KMS-11 (cell line): ENCODE data around the gene SLC35F4.

Experiments used
- H2AFZ ChIP-seq: fragments of 200-600 bp; sonication (generic); 2 replicates; pipeline ENCODE4 v1.6.1; 2016; ENCODE audit warnings: antibody characterized with exemption, mixed run types, low read depth
- H3K27ac ChIP-seq: fragments of 200-600 bp; sonication (generic); 2 replicates; pipeline ENCODE4 v1.6.1; 2016; ENCODE audit warnings: mild to moderate bottlenecking, mixed run types
- H3K27me3 ChIP-seq: fragments of 200-600 bp; sonication (generic); 2 replicates; pipeline ENCODE4 v1.6.1; 2017; ENCODE audit warnings: mild to moderate bottlenecking, low read depth, mixed run types, moderate library complexity; ENCODE audit not compliant: insufficient read depth
- H3K36me3 ChIP-seq: fragments of 200-600 bp; sonication (generic); 2 replicates; pipeline ENCODE4 v1.6.1; 2017; ENCODE audit warnings: mild to moderate bottlenecking, mixed run types; ENCODE audit not compliant: insufficient read depth
- H3K4me1 ChIP-seq: fragments of 200-600 bp; sonication (generic); 2 replicates; pipeline ENCODE4 v1.6.1; 2016; ENCODE audit warnings: mild to moderate bottlenecking, low read depth, mixed run types; ENCODE audit not compliant: poor library complexity, severe bottlenecking
- H3K4me2 ChIP-seq: fragments of 200-600 bp; sonication (generic); 2 replicates; pipeline ENCODE4 v1.7.0; 2016; ENCODE audit warnings: mild to moderate bottlenecking, mixed run types
- H3K4me3 ChIP-seq: fragments of 200-600 bp; sonication (generic); IDR thresholded peaks from 2 replicates; pipeline ENCODE4 v1.6.1; 2017; ENCODE audit warnings: low read depth, low read length, mixed read lengths; ENCODE audit not compliant: insufficient read depth
- H3K79me2 ChIP-seq: fragments of 200-600 bp; sonication (generic); 2 replicates; pipeline ENCODE4 v1.6.1; 2016; ENCODE audit warnings: low read depth, mixed run types; ENCODE audit not compliant: insufficient read depth
- H3K9ac ChIP-seq: fragments of 200-600 bp; sonication (generic); 2 replicates; pipeline ENCODE4 v1.6.1; 2016; ENCODE audit warnings: mild to moderate bottlenecking, mixed run types
- H4K20me1 ChIP-seq: fragments of 200-600 bp; sonication (generic); 2 replicates; pipeline ENCODE4 v1.6.1; 2016; ENCODE audit warnings: mild to moderate bottlenecking, mixed run types; ENCODE audit not compliant: insufficient read depth
- TF ChIP-seq, protein P1 (sequence below): fragments of 200-600 bp; sonication (generic); conservative IDR thresholded peaks from 2 replicates; pipeline ENCODE4 v1.6.1; 2017; ENCODE audit warnings: low read depth, mild to moderate bottlenecking, antibody characterized with exemption, low read length, moderate library complexity, mixed read lengths

SLC35F4 gene

DNA sequence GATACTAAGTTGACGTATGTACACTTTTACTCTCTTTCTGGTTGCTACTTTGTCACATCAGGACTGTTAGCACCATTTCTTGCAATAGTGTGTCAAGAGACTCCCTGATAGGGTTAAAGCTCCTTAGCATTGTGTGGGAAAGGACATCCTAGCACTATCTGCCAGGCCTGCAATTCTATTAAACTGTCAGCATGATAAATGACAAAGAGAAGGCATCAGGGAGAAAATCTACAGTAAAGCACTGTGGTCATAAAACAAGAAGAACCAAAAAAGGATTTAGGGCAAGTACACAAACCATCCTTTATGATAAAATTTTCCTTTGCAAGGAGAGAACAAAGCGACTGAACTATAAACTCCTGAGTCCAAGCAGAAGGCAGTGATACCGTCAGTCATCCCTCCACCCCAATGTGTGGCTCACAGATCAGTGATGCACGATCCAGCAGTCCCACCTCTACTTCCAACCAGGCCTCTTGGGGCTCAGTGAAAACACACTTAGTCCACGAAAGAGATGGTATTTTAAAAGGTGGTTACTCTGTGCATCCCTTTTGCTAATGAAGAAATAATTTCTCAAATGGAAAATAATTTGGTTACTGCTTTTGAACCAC is 31.4 kb upstream of the SLC35F4 start:
- H3K4me2 ChIP-seq = no peak overlapping the region
- H3K27ac ChIP-seq = no peak overlapping the region
- TF ChIP-seq, protein P1, sequence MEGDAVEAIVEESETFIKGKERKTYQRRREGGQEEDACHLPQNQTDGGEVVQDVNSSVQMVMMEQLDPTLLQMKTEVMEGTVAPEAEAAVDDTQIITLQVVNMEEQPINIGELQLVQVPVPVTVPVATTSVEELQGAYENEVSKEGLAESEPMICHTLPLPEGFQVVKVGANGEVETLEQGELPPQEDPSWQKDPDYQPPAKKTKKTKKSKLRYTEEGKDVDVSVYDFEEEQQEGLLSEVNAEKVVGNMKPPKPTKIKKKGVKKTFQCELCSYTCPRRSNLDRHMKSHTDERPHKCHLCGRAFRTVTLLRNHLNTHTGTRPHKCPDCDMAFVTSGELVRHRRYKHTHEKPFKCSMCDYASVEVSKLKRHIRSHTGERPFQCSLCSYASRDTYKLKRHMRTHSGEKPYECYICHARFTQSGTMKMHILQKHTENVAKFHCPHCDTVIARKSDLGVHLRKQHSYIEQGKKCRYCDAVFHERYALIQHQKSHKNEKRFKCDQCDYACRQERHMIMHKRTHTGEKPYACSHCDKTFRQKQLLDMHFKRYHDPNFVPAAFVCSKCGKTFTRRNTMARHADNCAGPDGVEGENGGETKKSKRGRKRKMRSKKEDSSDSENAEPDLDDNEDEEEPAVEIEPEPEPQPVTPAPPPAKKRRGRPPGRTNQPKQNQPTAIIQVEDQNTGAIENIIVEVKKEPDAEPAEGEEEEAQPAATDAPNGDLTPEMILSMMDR = no peak

DNA sequence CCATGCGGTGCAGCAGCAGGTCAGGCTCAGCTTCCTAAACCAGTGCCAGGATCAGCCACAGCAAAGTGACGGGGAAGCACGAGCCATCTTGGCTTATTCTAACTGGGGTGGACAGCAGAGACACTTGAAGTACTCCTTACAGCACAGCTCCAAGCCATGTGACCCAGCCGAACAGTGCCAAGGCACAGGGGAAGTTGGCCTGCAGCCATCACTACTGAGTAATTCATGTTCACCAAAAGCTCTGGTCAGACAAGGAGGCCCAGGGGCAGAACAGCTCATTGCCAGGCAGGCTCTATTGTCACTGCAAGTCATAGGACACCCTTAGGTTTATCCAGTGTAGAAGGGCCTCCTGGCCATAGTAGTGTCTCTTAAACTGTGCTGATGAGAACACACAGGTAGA is 23.4 kb upstream of the SLC35F4 start:
- no peaks in the 10 kb centered on the region for H3K79me2 ChIP-seq
- no peak overlapping the region for H2AFZ ChIP-seq
- no peak overlapping the region for H3K4me2 ChIP-seq
- no peak overlapping the region for H3K27ac ChIP-seq
- H3K4me3 ChIP-seq = no peak overlapping the region
- H3K9ac ChIP-seq = no peak overlapping the region
- no peaks in the 10 kb centered on the region for H3K4me1 ChIP-seq
- H3K27me3 ChIP-seq = no peaks in the 10 kb centered on the region
- H3K36me3 ChIP-seq = no peaks in the 10 kb centered on the region
- no peaks in the 10 kb centered on the region for H4K20me1 ChIP-seq
- TF ChIP-seq, protein P1 = no peak

More for the DNA sequence above, 31.4 kb upstream of the SLC35F4 start:
- no peaks in the 10 kb centered on the region for H4K20me1 ChIP-seq
- H3K27me3 ChIP-seq = no peaks in the 10 kb centered on the region
- no peak overlapping the region for H2AFZ ChIP-seq
- no peak overlapping the region for H3K4me3 ChIP-seq
- no peaks in the 10 kb centered on the region for H3K4me1 ChIP-seq
- no peaks in the 10 kb centered on the region for H3K79me2 ChIP-seq
- H3K36me3 ChIP-seq = no peaks in the 10 kb centered on the region
- no peak overlapping the region for H3K9ac ChIP-seq

DNA sequence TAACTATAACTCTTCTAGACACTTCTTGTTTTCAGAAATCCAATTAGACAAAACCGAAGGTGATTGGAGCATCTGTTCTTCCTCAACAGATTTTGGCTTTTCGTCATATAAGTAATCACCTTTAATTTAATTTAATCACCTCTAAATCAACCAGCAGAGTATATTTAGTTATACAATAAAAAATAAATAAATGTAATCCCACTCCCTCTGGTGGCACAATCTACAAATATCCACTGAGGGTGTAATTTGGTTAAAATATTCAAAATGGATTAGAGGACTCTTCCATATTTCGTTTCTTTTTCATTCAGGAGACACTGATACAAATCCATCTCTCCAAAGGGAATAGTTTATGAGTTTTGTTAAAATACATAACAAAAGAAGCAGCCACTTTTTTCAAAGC is 18.3 kb upstream of the SLC35F4 start:
- Histone ChIP-seq H3K4me2 (no peak overlapping the region), H3K9ac (no peak overlapping the region), H3K36me3 (no peaks in the 10 kb centered on the region), H2AFZ (no peak overlapping the region), H3K4me3 (no peak overlapping the region), H3K79me2 (no peaks in the 10 kb centered on the region), H4K20me1 (no peaks in the 10 kb centered on the region), H3K27ac (no peak overlapping the region), H3K4me1 (no peaks in the 10 kb centered on the region), H3K27me3 (no peaks in the 10 kb centered on the region)
- TF ChIP-seq, protein P1 = no peak

DNA sequence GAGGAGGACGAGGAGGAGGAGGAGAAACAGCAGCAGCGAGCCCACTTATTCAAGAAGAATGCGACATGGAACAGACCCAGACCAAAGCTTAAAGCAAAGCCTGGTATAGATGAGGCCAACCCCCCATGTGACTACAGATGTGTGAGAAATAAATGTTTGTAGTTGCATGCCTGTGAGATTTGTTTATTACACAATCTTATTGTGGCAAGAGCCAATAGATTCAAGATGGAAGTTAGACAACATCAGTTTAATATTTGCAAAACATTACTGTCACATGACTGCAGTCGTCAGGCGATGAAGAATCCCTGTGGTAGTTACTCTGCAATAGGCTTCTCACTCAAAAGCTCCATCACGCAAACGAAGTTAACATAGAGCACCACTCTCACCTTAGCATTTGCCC is 17.2 kb upstream of the SLC35F4 start:
- Histone ChIP-seq H3K4me1 (no peaks in the 10 kb centered on the region), H2AFZ (no peak overlapping the region), H3K4me2 (no peak overlapping the region), H3K27me3 (no peaks in the 10 kb centered on the region), H4K20me1 (no peaks in the 10 kb centered on the region), H3K79me2 (no peaks in the 10 kb centered on the region), H3K4me3 (no peak overlapping the region), H3K36me3 (no peaks in the 10 kb centered on the region), H3K9ac (no peak overlapping the region), H3K27ac (no peak overlapping the region)
- TF ChIP-seq, protein P1 = no peak
